SK-N-SH (cell line): ENCODE data around the gene PAQR5. TPM values are rescaled to one million over a fixed set of nuclear protein-coding genes. Genes with fewer than 3 reads are reported as not detected.

Source experiments
- CTCF ChIA-PET: fragments of 300-600, 350-600 bp; formaldehyde crosslinking; extraction: SDS; loops from one replicate; lab custom pipeline; 2021; lab: Yijun Ruan, JAX
- POLR2A ChIA-PET: fragments of 350-600 bp; sonication (Branson Sonifier 250); formaldehyde crosslinking; extraction: SDS; loops from one replicate; lab custom pipeline; 2020; ENCODE audit warnings: antibody characterized with exemption, inconsistent platforms; lab: Yijun Ruan, JAX
- DNase-seq: peaks from one replicate; pipeline ENCODE4 v3.0.0; 2012
- H2AFZ ChIP-seq: fragments of 200-600 bp; sonication (generic); 2 replicates; pipeline ENCODE4 v1.8.1; 2016; ENCODE audit warnings: antibody characterized with exemption, mild to moderate bottlenecking, low read depth
- H3F3A ChIP-seq: fragments of 200-600 bp; sonication (generic); replicated peaks from 2 replicates; pipeline ENCODE3; 2016; ENCODE audit warnings: antibody characterized with exemption, mild to moderate bottlenecking; ENCODE audit not compliant: insufficient read depth
- H3K27ac ChIP-seq, 2 experiments: fragments of 200-500 bp in 1 of 2; fragments of 200-600 bp in 1 of 2; sonication (Bioruptor generic) in 1 of 2; sonication (generic), shearing (Covaris generic) in 1 of 2; 2 replicates each; pipeline versions ENCODE4 v1.5.1 to v1.6.1; 2014 to 2016; ENCODE audit warnings: low read depth in 2 of 2, inconsistent platforms in 1 of 2, low read length in 1 of 2, mild to moderate bottlenecking in 1 of 2, mixed read lengths in 1 of 2
- H3K27me3 ChIP-seq: fragments of 200-600 bp; sonication (generic), shearing (Covaris generic); 2 replicates; pipeline ENCODE4 v1.6.1; 2016; ENCODE audit warnings: mixed run types; ENCODE audit not compliant: insufficient read depth
- H3K36me3 ChIP-seq, 2 experiments: fragments of 200-500 bp in 1 of 2; fragments of 200-600 bp in 1 of 2; sonication (Bioruptor generic) in 1 of 2; sonication (generic) in 1 of 2; replicated peaks in 1 of 2; 2 replicates each; pipeline versions ENCODE3 to v1.5.1; 2014 to 2016; ENCODE audit warnings: low read length in 1 of 2, mild to moderate bottlenecking in 1 of 2; ENCODE audit not compliant: insufficient read depth in 2 of 2, control insufficient read depth in 1 of 2
- H3K4me1 ChIP-seq, 2 experiments: fragments of 200-500 bp in 1 of 2; fragments of 200-600 bp in 1 of 2; sonication (Bioruptor generic) in 1 of 2; sonication (generic), shearing (Covaris generic) in 1 of 2; 2 replicates each; pipeline versions ENCODE4 v1.5.1 to v1.6.1; 2014 to 2016; ENCODE audit warnings: low read depth in 1 of 2, low read length in 1 of 2, mixed run types in 1 of 2; ENCODE audit not compliant: insufficient read depth in 2 of 2, control insufficient read depth in 1 of 2
- H3K4me2 ChIP-seq: fragments of 200-600 bp; sonication (generic), shearing (Covaris generic); 2 replicates; pipeline ENCODE4 v1.6.1; 2017; ENCODE audit warnings: mixed run types
- H3K4me3 ChIP-seq, 2 experiments: fragments of 200-500 bp in 1 of 2; fragments of 200-600 bp in 1 of 2; sonication (Bioruptor generic) in 1 of 2; sonication (generic), shearing (Covaris generic) in 1 of 2; 2 replicates each; pipeline versions ENCODE4 v1.5.1 to v1.8.1; 2014 to 2016; ENCODE audit warnings: low read depth in 2 of 2, inconsistent platforms in 1 of 2, low read length in 1 of 2, mild to moderate bottlenecking in 1 of 2, mixed read lengths in 1 of 2, moderate library complexity in 1 of 2
- H3K79me2 ChIP-seq: fragments of 200-600 bp; sonication (generic); 2 replicates; pipeline ENCODE4 v1.8.1; 2017; ENCODE audit warnings: mild to moderate bottlenecking; ENCODE audit not compliant: insufficient read depth
- H3K9ac ChIP-seq: fragments of 200-600 bp; sonication (generic); 2 replicates; pipeline ENCODE4 v1.6.1; 2017; ENCODE audit warnings: mixed run types
- H3K9me2 ChIP-seq: fragments of 200-600 bp; sonication (generic); 2 replicates; pipeline ENCODE4 v1.6.1; 2017; ENCODE audit warnings: mixed run types
- H3K9me3 ChIP-seq: fragments of 200-600 bp; sonication (generic); 2 replicates; pipeline ENCODE4 v1.6.1; 2017; ENCODE audit warnings: mixed run types, mild to moderate bottlenecking, moderate library complexity
- H4K20me1 ChIP-seq: fragments of 200-600 bp; sonication (generic); 2 replicates; pipeline ENCODE4 v1.6.1; 2017; ENCODE audit warnings: mild to moderate bottlenecking, mixed run types; ENCODE audit not compliant: insufficient read depth
- EP300 ChIP-seq, 2 experiments: IDR thresholded peaks; 2 replicates each; pipeline versions ENCODE4 v1.4.0 to v1.6.1; 2012; ENCODE audit warnings: borderline replicate concordance in 1 of 2, low read depth in 1 of 2, low read length in 1 of 2
- EZH2phosphoT487 ChIP-seq: fragments of 200-600 bp; sonication (generic); IDR thresholded peaks from 2 replicates; pipeline ENCODE4 v1.6.1; 2017; ENCODE audit warnings: low read depth, mixed run types, mild to moderate bottlenecking, antibody characterized with exemption, moderate library complexity, borderline replicate concordance
- GABPA ChIP-seq: IDR thresholded peaks from 2 replicates; pipeline ENCODE4 v1.4.0; 2012; ENCODE audit warnings: low read depth, mild to moderate bottlenecking
- IRF3 ChIP-seq: fragments of 150-350 bp; IDR thresholded peaks from 2 replicates; pipeline ENCODE4 v1.6.1; 2016; ENCODE audit warnings: mild to moderate bottlenecking, low read depth, low read length
- MAX ChIP-seq: IDR thresholded peaks from 2 replicates; pipeline ENCODE4 v1.4.0; 2012; ENCODE audit warnings: low read depth
- MEF2A ChIP-seq: IDR thresholded peaks from 2 replicates; pipeline ENCODE4 v1.4.0; 2012; ENCODE audit warnings: low read depth, borderline replicate concordance
- MXI1 ChIP-seq: IDR thresholded peaks from 2 replicates; pipeline ENCODE4 v1.6.1; 2012; ENCODE audit warnings: mild to moderate bottlenecking, low read depth, low read length, improper control_type of control experiment
- NFIC ChIP-seq: IDR thresholded peaks from 2 replicates; pipeline ENCODE4 v1.4.0; 2012; ENCODE audit warnings: borderline replicate concordance
- NRF1 ChIP-seq: IDR thresholded peaks from 2 replicates; pipeline ENCODE4 v1.6.1; 2012; ENCODE audit warnings: low read depth, mild to moderate bottlenecking, low read length
- POLR2AphosphoS5 ChIP-seq: IDR thresholded peaks from 2 replicates; pipeline ENCODE4 v1.6.1; 2012; ENCODE audit warnings: low read depth, low read length
- RAD21 ChIP-seq: IDR thresholded peaks from 2 replicates; pipeline ENCODE4 v1.6.1; 2012; ENCODE audit warnings: mild to moderate bottlenecking, low read length
- RCOR1 ChIP-seq: fragments of 150-350 bp; IDR thresholded peaks from 2 replicates; pipeline ENCODE4 v1.6.1; 2017; ENCODE audit warnings: antibody characterized with exemption, low read length
- REST ChIP-seq: IDR thresholded peaks from 2 replicates; pipeline ENCODE4 v1.6.1; 2012; ENCODE audit warnings: mild to moderate bottlenecking, low read depth, low read length, moderate library complexity
- RFX5 ChIP-seq: IDR thresholded peaks from 2 replicates; pipeline ENCODE4 v1.6.1; 2012; ENCODE audit warnings: mild to moderate bottlenecking, improper control_type of control experiment, low read length
- SIN3A ChIP-seq: IDR thresholded peaks from 2 replicates; pipeline ENCODE4 v1.6.1; 2012; ENCODE audit warnings: low read depth, mild to moderate bottlenecking, low read length, moderate library complexity, borderline replicate concordance
- SMC3 ChIP-seq: IDR thresholded peaks from 2 replicates; pipeline ENCODE4 v1.6.1; 2012; ENCODE audit warnings: low read depth, low read length, improper control_type of control experiment
- TAF1 ChIP-seq: IDR thresholded peaks from 2 replicates; pipeline ENCODE4 v1.6.1; 2012; ENCODE audit warnings: low read depth, mild to moderate bottlenecking, low read length, moderate library complexity, borderline replicate concordance
- TCF12 ChIP-seq: IDR thresholded peaks from 2 replicates; pipeline ENCODE4 v1.4.0; 2012
- TEAD4 ChIP-seq: IDR thresholded peaks from 2 replicates; pipeline ENCODE4 v1.4.0; 2012; ENCODE audit warnings: mild to moderate bottlenecking, borderline replicate concordance; ENCODE audit not compliant: insufficient read depth
- ZBTB33 ChIP-seq: IDR thresholded peaks from 2 replicates; pipeline ENCODE4 v1.4.0; 2012; ENCODE audit warnings: low read depth, borderline replicate concordance
- WGBS: methylation state at CpG from one replicate; pipeline ENCODE4 v1.1.6; 2017; ENCODE audit warnings: low lambda C conversion rate; 5-methylcytosine and 5-hydroxymethylcytosine counted together
- polyA plus RNA-seq, 3 experiments: library from polyadenylated mRNA; depleted of rRNA; stranded (reverse); fragments of >200 nt; gene quantifications; 2 replicates each; pipeline ENCODE4 v1.2.3, GENCODE V29; 2012

Gene PAQR5
- polyA plus RNA-seq, 1 of the 3 experiments (the other 2 are of a cell fraction) = 3.9 TPM

- TF ChIP-seq EP300 (IDR thresholded peaks at IDR 0.05; ENCODE audit: borderline replicate concordance in 1 of 2, low read depth in 1 of 2, low read length in 1 of 2) (no peak), NRF1 (no peak), SIN3A (no peak), RAD21 (no peak), MAX (no peak), POLR2AphosphoS5 (no peak), EZH2phosphoT487 (no peak), RFX5 (no peak), IRF3 (no peak), TCF12 (no peak), NFIC (no peak), GABPA (no peak), MXI1 (no peak), REST (no peak), MEF2A (no peak), TEAD4 (no peak), RCOR1 (no peak), TAF1 (no peak), ZBTB33 (no peak), SMC3 (no peak)
These were observed 78.7 kb downstream of the PAQR5 start for GRCh38 chr15:69377216-69377970.

More at GRCh38 chr15:69377216-69377970, 78.7 kb downstream of the PAQR5 start:
- ChIA-PET CTCF (interaction anchor here (1.3 to 3.0 kb wide), 4 partner anchors 7 to 318 kb away, joined by 3 to 14 read pairs (median 4); no protein-coding TSS in a partner anchor), POLR2A (no interaction called here)
- H3K9me3 ChIP-seq = no peaks in the 10 kb centered on the region
- no peak overlapping the region for H3K4me2 ChIP-seq
- no peak overlapping the region for H3K27ac ChIP-seq
- no peak overlapping the region for H3K4me3 ChIP-seq
- WGBS = 97% methylated on average over 8 of the region's 8 CpGs
- no peaks in the 10 kb centered on the region for H3K27me3 ChIP-seq
- no peaks in the 10 kb centered on the region for H3K79me2 ChIP-seq
- no peaks in the 10 kb centered on the region for H4K20me1 ChIP-seq
- H3F3A ChIP-seq = no peaks in the 10 kb centered on the region
- H3K4me1 ChIP-seq = peaks cover 0 to 5% of the 10 kb centered on the region in 2 experiments; a peak in 1 of 4 replicates
- no peaks in the 10 kb centered on the region for H3K9me2 ChIP-seq
- H3K9ac ChIP-seq = no peak overlapping the region
- H3K36me3 ChIP-seq = peaks cover 0 to 8% of the 10 kb centered on the region in 2 experiments
- H2AFZ ChIP-seq = no peak overlapping the region
- no peak for DNase-seq
